ENCODE measurements around the gene NFE2L1.
"Not testable (repeated sequence)": the region's sequence is repeated elsewhere in the genome, so short reads cannot be mapped to it uniquely, and the experiment has no call there.

NFE2L1 gene

DNA sequence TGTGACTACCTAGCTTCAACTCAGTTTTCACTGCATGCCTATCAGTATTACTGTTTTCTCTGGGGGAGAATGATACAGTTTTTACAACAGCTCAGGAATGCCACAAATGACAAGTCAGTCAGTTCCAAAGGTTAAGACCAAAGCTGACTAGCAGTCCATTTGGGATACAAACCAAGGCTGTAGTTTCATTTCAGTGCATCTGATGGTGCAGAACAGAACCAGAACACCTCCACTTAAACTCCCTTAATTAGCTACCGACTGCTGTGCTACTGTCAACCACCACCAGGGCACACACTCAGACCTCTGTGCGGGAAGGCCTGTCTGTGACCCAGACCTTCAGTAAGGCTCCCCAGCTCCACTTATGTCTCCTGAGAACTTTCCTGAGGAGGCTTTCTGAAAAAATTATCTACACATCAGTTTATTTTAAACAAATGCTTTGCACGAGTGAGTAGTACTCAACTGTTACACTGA lies 20.4 kb downstream of the NFE2L1 start:
- DNase-seq (ENCODE audit: low spot score), result peak; percentile 69

DNA sequence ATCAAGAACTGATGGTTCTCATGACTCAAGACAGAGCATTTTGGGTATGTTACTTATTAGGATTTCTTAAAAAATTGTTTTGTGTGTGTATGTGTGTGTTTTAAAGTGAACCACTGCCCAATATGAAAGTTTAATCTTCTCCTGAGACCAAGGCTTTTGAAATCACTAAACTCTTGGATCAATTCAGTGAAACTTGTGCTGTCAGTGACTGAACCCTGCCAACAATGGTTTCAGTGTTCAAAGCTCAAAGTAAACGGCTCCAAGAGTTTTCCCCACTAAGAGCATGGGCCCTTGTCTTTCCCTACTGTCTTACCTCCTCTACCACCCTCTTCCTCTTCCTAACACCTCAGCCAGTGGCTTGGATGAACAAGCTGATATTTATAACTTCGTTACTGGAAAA lies 22.0 kb downstream of the NFE2L1 start:
- DNase-seq (ENCODE audit: low spot score), result no peak

DNA sequence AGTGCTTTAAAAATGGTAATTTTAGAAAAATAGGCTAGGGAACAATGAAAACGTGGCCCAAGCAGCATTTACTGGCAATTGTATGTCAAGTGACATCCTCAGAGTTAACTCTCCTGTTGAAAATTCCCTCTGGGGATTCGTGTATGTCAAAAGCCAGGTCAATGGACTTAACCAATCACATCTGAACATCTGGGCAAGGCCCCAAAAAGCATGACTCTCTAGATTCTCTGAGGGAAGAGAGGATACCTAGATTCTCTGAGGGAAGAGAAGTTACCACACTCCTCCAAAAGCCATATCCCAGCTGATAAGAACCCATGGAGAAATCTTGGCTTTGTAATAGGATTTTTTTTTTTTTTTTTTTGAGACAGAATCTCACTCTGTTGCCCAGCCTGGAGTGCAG lies 23.5 kb downstream of the NFE2L1 start:
- no peak for DNase-seq (ENCODE audit: low spot score)

DNA sequence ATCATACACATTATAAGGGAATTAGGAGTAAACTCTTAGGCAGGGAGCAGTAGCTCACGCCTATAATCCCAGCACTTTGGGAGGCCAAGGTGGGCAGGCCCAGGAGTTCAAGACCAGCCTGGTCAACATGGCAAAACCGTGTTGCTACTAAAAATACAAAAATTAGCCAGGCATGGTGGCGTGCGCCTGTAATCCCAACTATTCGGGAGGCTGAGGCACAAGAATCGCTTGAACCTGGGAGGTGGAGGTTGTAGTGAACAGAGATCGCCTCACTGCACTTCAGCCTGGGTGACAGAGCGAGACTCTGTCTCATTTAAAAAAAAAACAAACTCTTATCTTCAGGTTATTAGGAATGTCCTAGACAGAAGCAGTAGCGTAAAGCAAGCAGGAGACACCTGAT lies 24.7 kb downstream of the NFE2L1 start:
- DNase-seq (ENCODE audit: low spot score), result not testable (repeated sequence)

DNA sequence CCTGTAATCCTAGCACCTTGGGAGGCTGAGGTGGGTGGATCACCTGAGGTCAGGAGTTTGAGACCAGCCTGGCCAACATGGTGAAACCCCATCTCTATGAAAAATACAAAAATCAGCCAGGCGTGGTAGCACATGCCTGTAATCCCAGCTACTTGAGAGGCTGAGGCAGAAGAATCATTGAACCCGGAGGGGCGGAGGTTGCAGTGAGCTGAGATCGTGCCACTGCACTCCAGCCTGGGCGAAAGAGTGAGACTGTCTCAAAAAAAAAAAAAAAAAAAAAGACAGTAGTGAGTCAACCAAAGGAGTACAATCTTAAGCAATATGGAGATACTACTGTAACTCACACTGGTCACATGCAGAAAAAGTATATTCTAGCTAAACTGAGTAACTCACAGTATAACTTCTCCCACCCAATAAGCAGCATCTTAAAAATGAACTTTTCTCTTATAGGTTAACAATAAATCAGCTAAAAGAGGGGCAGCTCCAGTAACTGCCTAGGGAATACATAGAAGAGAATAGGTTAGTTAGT lies 25.5 kb downstream of the NFE2L1 start:
- not testable (repeated sequence) for DNase-seq (ENCODE audit: low spot score)

DNA sequence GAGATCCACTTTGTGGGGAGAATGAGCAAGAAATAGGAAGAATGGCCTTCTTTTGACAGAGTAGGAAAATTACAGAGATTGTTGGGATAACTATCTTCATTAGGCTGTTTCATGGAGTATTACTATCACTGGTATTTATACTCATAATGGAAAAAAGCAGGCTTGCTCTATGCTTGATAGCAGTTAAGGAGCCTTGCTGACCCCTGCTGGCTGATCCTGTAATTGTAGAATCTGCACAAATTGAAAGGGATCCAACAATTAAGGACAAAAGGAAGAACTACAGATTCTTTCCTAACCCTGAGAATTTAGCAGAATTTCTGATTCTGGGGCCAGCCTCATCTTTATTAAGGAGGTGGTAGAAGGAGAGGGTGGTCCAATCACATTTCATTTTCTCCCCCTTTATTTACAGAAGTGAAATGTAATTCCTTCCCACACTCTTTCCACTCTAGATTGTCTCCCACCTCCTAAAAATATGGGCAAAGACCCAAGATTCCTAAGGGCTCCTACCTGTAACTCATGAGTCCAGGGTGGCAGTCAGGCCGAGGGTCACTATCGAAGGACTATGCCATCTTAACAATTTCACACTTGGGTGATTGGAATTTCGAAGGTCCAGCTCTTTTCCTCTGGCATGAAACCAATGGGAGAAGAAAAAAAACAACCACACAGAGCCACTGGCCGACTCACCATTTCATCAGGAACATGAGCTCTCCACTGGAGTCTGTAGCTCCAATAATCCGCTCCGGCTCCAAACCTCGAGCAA lies 26.3 kb downstream of the NFE2L1 start:
- peak; percentile 75 for DNase-seq (ENCODE audit: low spot score)

DNA sequence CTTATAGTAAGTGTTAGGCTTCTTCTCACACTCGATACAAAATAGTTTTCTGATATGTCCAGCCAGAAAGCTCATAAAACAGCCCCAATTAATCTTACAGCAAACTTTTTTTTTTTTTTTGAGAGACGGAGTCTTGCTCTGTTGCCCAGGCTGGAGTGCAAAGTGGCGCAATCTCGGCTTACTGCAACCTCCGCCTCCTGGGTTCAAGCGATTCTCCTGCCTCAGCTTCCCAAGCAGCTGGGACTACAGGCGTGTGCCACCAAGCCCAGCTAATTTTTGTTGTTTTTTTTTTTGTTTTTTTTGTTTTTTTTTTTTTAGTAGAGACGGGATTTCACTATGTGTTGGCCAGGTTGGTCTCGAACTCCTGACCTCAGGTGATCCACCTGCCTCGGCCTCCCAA lies 29.0 kb downstream of the NFE2L1 start:
- DNase-seq (ENCODE audit: low spot score), result not testable (repeated sequence)

DNA sequence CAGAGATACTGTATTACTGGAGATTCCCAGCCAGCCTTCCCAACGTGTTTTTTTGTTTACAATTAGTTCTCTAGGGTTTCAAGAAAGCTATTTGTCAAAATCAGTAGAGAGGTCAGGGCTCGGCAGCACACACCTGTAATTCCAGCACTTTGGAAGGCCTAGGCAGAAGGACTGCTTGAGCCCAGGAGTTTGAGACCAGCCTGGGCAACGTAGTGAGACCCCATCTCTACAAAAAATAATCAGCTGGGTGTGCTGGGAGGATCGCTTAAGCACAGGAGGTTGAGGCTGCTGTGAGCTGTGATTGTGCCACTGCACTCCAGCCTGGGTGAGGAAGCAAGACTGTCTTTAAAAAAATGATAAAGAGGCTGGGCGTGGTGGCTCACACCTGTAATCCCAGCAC lies 33.7 kb downstream of the NFE2L1 start:
- DNase-seq (ENCODE audit: low spot score), result no peak

DNA sequence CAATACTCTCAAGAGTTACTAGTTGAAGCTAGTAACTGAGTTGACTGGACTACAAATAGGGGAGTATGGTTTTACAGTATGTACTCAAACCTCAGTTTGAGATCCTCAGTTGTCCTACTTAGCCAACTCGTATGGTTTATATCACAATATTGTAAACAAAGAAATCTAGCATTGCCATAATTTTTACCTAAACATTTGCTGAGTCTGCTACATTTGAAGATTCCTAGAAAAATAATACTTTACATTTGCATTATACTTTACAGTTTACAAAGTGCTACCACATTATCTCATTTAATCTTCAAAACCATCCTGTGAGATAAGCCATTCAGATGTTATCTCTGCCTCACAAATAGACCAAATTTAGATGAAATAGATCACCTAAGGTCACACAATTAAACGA lies 36.8 kb downstream of the NFE2L1 start:
- DNase-seq (ENCODE audit: low spot score), result no peak

DNA sequence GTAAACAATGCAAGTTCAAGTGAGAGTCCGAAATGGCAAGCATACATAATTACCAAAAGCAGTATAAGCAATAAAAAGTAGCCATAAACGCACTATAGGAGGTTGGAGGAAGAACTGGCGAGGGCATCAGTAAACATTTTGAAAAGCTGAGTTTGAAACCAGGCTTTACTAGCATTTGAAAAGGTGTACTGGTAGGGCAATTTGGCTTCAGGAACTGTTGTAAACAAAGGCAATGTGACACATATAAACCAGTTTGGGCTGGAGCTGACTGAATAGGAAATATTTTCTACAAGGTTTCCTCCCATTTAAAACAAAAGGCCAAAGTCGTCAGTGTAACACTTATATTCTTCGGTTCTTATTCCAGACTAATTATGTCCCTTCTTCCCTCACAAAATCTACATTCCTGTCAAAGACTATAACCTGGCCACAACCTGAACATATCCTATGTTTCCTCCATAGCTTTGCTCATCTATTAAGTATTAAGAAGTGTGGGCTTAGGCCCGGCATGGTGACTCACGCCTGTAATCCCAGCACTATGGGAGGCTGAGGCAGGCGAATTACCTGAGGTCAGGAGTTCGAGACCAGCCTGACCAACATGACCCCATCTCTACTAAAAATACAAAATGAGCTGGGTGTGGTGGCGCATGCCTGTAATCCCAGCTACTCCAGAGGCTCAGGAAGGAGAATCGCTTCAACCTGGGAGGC lies 45.3 kb downstream of the NFE2L1 start:
- no peak for DNase-seq (ENCODE audit: low spot score)

DNA sequence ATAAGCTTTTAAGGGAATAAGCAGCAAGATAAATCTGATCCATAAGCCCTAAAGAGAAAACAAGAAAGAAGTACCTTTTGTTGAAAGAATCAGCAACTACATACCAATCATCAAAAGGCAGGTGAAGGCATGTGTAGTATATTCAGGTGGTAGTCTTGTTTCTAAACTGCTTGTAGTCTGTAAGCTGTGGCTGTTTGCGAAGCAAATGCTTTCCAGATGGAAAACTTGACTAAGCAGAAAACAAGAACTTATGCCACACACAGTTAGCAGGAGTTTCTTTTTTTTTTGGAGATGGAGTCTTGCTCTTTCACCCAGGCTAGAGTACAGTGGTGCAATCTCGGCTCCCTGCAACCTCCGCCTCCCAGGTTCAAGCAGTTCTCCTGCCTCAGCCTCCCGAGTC lies 47.5 kb downstream of the NFE2L1 start:
- no peak for DNase-seq (ENCODE audit: low spot score)

DNA sequence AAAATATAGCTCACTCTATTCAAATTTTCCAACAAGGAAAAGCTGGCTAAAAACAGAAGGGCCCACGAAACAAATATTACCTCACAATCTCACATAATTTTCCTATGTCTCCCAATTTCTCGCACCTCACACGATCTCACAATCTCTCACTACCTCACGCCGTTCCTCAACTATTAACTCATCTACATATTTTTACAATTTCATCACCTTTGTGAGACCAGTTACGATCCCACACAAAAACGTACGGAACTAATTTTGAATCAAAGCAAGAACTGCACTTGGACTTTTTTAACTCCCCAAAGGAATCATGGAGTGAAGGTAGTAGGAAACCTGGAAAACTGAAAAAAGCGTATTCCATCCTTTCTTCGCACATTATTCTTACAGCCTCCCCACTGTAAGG lies 52.0 kb downstream of the NFE2L1 start:
- DNase-seq (ENCODE audit: low spot score), result no peak

DNA sequence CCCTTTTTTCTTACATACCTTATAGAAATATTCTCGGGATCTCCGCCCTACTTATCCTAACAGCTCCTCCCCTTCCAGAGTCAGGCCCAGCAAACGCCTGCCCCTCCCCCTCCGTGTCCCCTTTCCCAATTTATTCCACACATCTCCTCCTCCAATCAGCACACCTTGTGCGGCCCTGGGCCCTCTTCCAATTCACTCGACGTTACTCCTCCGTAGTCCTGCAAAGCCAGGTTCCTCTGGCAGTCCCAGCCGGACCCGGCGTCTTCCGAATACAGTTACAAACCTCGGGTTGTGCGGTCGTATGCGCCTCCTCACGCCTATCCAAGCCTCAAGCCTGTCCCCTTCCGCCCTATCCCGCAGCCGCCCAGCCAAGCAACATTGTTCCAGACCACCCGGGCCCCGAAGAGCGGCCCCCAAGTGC lies 52.4 kb downstream of the NFE2L1 start:
- DNase-seq (ENCODE audit: low spot score), result peak; percentile 78

DNA sequence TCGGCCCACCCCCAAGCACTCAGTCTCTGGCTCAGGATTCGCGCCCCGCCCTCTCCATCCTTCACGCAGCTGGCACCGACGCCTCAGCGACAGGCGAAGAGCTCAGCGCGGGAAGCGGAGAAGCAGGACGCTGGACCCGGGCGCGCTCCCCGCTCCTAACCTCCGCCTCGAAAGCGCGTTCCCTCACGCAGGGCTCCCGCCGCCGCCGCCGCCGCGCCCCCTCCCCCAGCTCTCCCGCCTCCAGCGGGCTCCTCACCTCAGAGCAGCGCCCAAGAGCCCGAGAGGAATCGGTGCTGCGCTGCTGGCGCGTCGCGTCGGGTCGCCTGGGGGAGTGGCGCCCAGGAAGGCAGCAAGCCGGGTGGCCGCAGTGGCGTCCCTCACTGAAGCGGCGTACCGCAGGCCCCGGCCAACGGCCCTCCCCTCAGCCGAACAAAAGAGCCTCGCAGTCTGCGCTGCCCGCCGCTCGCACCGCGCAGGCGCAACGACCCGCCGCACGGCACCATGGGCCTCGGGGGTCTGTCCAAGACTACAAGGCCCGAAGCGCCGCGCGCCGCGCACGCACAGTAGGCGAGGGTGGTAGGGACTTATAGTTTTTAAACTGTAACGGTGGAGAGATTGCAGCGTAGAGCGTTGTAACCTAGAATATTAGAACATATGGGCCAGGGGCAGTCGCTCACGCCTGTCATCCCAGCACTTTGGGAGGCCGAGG lies 53.0 kb downstream of the NFE2L1 start, which contains the start of gene CBX1:
TSS of gene CBX1 (minus strand) at position 467 of the 709 bp plus-strand sequence. CDS start 24,474 bp downstream, outside the sequence.
- DNase-seq (ENCODE audit: low spot score), result peak; percentile 99

DNA sequence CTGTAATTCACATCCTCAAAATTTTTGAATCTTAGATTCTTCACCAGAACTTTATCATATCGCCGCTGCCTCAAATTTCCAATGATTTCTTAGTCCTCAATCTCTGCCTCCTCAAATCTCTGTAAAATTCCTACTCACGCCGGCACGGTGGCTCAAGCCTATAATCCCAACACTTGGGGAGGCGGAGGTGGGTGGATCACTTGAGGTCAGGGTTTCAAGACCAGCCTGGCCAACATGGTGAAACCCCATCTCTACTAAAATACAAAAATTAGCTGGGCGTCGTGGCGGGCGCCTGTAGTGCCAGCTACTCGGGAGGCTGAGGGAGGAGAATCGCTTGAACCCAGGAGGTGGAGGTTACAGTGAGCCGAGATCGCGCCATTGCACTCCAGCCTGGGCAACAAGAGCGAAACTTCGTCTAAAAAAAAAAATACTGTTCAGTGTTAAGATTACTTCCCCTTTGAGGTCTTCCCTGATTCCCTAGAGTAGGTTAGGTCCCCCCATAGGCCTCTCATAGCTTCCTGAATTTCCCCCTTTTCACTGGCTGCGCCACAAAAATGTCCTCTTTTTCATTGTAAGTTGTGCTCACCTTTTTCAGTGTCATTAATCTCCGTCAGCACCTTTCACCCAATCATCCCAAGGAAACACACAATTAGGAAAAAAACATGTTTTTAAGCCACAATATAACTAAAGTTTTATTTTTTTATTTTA lies 54.0 kb downstream of the NFE2L1 start:
- no peak for DNase-seq (ENCODE audit: low spot score)

DNA sequence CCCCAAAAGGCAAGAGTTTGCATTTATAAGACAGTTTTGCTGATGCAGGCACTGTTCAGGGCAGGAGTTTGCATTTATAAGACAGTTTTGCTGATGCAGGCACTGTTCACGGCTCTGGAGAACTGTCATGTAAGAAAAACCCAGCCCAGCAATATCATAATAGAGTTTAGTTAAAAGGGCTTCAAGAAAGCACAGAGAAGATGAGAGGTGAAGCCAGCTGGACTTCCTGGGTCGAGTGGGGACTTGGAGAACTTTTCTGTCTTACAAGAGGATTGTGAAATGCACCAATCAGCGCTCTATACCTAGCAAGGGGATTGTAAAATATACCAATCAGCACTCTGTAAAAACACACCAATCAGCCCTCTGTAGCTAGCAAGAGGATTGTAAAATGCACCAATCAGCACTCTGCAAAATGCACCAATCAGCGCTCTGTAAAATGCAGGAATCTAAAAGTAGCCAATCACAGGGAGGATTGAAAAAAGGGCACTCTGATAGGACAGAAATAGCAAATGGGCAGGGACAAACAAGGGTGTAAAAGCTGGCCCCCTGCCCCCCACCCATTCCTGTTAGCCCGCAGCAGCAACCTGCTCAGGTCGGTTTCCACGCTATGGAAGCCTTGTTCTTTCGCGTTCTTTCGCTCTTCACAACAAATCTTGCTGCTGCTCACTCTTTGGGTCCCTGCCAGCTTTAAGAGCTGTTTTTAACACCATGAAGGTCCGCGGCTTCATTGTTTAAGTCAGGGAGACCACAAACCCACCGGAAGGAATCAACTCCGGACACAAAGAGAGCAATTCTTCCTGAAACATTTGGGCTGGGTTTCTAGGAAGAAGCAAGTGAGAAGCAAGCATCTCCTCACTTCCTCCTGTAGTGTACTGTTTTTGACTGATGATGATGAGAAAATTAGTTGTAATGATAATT lies 54.9 kb downstream of the NFE2L1 start:
- no peak for DNase-seq (ENCODE audit: low spot score)

DNA sequence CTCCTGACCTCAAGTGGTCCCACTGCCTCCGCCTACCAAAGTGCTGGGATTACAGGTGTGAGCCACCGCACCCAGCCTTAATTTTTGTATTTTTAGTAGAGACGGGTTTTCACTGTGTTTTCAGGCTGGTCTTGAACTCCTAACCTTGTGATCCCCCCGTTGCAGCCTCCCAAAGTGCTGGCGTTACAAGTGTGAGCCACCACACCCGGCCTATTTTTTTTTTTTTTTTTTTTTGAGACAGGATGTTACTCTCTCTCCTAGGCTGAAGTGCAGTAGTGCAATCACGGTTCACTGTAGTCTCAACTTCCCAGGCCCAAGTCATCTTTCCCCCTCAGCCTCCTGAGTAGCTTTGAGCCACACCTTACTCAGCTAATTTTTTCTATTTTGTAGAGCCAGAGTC lies 56.3 kb downstream of the NFE2L1 start:
- no peak for DNase-seq (ENCODE audit: low spot score)

DNA sequence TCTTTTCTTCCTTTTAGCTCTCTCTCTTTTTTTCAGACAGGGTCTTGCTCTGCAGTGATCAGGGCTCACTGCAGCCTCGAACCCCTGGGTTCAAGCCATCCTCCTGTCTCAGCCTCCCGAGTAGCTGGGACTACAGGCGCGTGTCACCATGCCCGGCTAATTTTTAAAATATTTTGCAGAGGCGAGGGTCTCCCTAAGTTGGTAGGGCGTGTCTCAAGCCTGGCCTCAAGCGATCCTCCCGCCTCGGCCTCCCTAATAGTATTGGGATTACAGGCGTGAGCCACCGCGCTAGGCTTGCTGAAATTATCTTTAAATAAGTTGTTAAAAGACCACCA lies 58.6 kb downstream of the NFE2L1 start:
- DNase-seq (ENCODE audit: low spot score), result no peak

DNA sequence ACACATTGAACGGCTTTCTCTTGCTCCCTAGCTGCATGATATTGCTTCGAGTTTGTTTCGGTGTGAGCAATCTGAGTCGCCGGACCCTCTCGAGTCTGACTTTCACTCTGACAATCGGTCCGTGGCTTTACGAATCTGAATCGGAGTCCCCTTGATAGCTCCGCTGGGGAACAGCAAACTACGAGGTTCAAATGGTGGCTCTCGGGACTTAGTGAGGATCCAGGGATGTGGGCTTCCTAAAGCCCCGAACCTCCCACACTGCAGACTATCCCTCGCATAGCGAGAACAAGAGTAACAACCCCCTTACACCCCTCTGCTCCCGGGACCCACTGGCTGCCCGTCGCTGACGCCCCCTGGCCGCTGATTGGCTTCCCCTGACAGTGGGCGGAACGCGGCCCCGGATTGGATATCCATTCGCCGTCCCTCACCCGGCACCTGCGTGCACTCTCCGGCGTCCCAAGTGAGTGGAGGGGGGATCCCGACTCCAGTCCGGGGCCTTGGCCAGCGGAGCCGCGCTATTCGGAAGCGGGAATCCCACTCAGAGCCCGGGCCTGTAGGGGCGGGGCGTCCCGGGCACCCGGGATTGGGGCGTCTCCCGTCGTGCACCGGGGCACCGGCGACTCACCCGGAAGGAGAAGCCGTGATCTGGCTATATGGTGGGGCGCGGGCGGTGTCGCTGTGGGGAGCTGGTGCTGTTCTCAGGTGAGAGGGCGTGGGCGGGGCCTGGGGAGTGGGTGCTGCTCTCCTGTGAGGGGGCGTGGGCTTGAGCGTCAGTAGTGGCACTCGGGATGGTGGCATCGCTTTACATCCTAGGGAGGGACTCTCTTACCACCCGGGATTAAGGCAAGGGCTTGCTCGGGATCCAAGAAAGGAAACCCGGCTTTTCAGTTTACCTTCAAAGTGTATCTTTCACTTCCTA lies 59.2 kb downstream of the NFE2L1 start, which contains the start of gene SNX11:
TSS of gene SNX11 (plus strand) at position 630 of the 919 bp plus-strand sequence. CDS start 4,278 bp downstream, outside the sequence.
- DNase-seq (ENCODE audit: low spot score), result peak; percentile 98

DNA sequence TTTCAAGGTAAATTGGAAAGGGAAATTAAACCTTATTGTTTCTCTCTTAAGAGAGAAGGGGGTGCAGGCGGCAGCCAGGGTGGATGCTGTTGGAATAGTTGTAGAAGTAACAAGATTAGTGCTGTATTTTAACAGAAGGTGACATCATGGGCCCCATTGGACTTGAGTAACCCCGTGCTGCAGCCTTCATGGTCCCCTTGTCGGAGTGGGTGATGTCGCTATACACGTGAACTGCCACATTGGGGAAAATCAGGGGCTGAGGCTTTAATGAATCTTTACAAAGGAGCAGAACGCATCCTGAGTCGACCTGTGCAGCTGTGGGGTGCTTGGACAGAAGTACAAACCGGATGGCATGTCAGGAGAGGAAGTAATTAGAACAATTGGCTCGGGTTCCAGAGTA lies 62.6 kb downstream of the NFE2L1 start:
- DNase-seq (ENCODE audit: low spot score), result no peak

Data from D341Med (cell line).